Measurements from ENCODE around the gene CDA.

GRCh38 chr1:20618550-20618949 lies 29.7 kb downstream of the CDA start:
- TF ChIP-seq CTCF (IDR thresholded peaks at IDR 0.05) (no peak), POLR2A (IDR thresholded peaks at IDR 0.05) (no peak)
